Measurements from ENCODE around the gene DCAF11.

DNA sequence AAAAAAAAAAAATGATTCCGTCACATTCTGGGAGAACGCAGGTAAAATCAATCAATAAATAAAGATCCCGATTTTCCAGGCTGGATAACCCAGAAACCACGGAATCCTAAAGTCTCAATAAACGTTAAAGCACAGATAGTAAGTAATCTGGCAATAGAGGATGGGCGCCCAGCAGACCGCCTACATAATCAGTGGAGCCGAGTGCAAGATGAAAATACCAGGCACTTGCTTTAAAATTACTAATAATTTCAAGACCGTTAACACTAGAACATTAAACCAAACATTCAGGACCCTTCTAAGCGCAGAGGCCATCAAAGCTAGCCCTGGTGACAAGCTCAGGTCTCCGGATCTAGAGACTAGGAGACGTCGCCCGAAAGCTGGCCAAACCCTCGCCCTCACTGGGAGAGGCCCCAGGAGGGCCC lies 1.2 kb upstream of the DCAF11 start:
- no peak for TF ChIP-seq GATA2 (IDR thresholded peaks at IDR 0.05; ENCODE audit: low read depth, low read length)
- no peak for TF ChIP-seq GATA3 (IDR thresholded peaks at IDR 0.05; ENCODE audit: low read depth, low read length)
